Esophagus muscularis mucosa (tissue), 4 donors: ENCODE measurements around the gene NUPR2. TPM values are rescaled to one million over a fixed set of nuclear protein-coding genes. Genes with fewer than 3 reads are reported as not detected.
"Not testable (repeated sequence)": the region's sequence is repeated elsewhere in the genome, so short reads cannot be mapped to it uniquely, and the experiment has no call there.

ENCODE experiments used
- DNase-seq: peaks from one replicate; pipeline ENCODE4 v3.0.0-alpha.2; 2017; ENCODE audit errors: extremely low spot score
- H3K27ac ChIP-seq, 4 donors: fragments of 200-600 bp; sonication (generic); replicated peaks in 1 of 4; 1 replicate in 3 of 4; 2 replicates in 1 of 4; pipeline ENCODE4 v1.5.1; 2016 to 2019; ENCODE audit warnings: mild to moderate bottlenecking in 1 of 4
- H3K27me3 ChIP-seq, 4 donors: fragments of 200-600 bp; sonication (generic); one replicate each; pipeline versions ENCODE4 v1.5.1 to v1.6.0; 2016 to 2019
- H3K36me3 ChIP-seq, 4 donors: fragments of 200-600 bp; sonication (generic); one replicate each; pipeline ENCODE4 v1.5.1; 2016 to 2019
- H3K4me1 ChIP-seq, 4 donors: fragments of 200-600 bp; sonication (generic); one replicate each; pipeline ENCODE4 v1.5.1; 2016 to 2019
- H3K4me3 ChIP-seq, 4 donors: fragments of 200-600 bp; sonication (generic); 1 replicate in 2 of 4; 2 replicates in 2 of 4; pipeline ENCODE4 v1.5.1; 2016 to 2019; ENCODE audit warnings: mild to moderate bottlenecking in 4 of 4, moderate library complexity in 1 of 4
- H3K9me3 ChIP-seq, 4 donors: fragments of 200-600 bp; sonication (generic); 1 replicate in 3 of 4; 2 replicates in 1 of 4; pipeline ENCODE4 v1.5.1; 2016 to 2019
- EP300 ChIP-seq: sonication (generic); formaldehyde crosslinking; IDR thresholded peaks from one replicate; pipeline ENCODE4 v1.6.1; 2017; ENCODE audit warnings: antibody characterized with exemption
- POLR2A ChIP-seq: fragments of 450-650 bp; IDR thresholded peaks from one replicate; pipeline ENCODE4 v1.6.1; 2017; ENCODE audit warnings: antibody characterized with exemption, moderate library complexity, mild to moderate bottlenecking, low read depth
- POLR2AphosphoS5 ChIP-seq, 2 donors: sonication (generic); formaldehyde crosslinking; IDR thresholded peaks; one replicate each; pipeline ENCODE4 v1.6.1; 2017; ENCODE audit warnings: antibody characterized with exemption in 2 of 2
- WGBS: methylation state at CpG from one replicate; pipeline ENCODE4 v1.1.5; 2018; 5-methylcytosine and 5-hydroxymethylcytosine counted together
- intact Hi-C: fragments of 100-400 bp; cut with DNase I; formaldehyde crosslinking; loops from one replicate; pipeline ENCODE4 v1.15.1; 2023
- total RNA-seq, 4 donors: library from RNA; depleted of rRNA; stranded (reverse); fragments of >200 nt; gene quantifications; one replicate each; pipeline versions ENCODE4 v1.1.0 to v1.2.1, GENCODE V29; 2016
- TF ChIP-seq, protein P1 (sequence below), 3 experiments: fragments of 200-600 bp in 2 of 3; fragments of 450-650 bp in 1 of 3; sonication (generic) in 2 of 3; IDR thresholded peaks; one replicate each; pipeline ENCODE4 v1.5.1; 2017 to 2019; ENCODE audit warnings: antibody characterized with exemption in 3 of 3, mild to moderate bottlenecking in 2 of 3, moderate library complexity in 1 of 3

NUPR2 gene
- total RNA-seq, 4 donors from 2014 or later: not detected

DNA sequence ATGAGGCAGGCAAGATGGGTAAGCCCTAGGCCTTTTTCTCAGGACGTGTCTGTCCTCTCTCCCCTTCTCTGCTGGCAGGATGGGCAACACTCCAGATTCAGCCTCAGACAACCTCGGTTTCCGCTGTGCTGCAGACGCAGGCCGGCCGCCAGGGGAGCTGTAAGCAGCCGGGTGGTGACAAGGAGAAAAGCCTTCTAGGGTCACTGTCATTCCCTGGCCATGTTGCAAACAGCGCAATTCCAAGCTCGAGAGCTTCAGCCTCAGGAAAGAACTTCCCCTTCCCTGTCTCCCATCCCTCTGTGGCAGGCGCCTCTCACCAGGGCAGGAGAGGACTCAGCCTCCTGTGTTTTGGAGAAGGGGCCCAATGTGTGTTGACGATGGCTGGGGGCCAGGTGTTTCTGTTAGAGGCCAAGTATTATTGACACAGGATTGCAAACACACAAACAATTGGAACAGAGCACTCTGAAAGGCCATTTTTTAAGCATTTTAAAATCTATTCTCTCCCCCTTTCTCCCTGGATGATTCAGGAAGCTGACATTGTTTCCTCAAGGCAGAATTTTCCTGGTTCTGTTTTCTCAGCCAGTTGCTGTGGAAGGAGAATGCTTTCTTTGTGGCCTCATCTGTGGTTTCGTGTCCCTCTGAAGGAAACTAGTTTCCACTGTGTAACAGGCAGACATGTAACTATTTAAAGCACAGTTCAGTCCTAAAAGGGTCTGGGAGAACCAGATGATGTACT is 36.6 kb downstream of the NUPR2 start:
- peaks cover 36 to 43% (median 40%) of the 10 kb centered on the region in 4 donors for H3K4me1 ChIP-seq
- 19% methylated on average over 3 of the region's 12 CpGs for WGBS
- TF ChIP-seq POLR2A (no peak), POLR2AphosphoS5 (IDR thresholded peaks at IDR 0.05) (peak; percentile 46 to 71), EP300 (no peak)
- TF ChIP-seq, protein P1, sequence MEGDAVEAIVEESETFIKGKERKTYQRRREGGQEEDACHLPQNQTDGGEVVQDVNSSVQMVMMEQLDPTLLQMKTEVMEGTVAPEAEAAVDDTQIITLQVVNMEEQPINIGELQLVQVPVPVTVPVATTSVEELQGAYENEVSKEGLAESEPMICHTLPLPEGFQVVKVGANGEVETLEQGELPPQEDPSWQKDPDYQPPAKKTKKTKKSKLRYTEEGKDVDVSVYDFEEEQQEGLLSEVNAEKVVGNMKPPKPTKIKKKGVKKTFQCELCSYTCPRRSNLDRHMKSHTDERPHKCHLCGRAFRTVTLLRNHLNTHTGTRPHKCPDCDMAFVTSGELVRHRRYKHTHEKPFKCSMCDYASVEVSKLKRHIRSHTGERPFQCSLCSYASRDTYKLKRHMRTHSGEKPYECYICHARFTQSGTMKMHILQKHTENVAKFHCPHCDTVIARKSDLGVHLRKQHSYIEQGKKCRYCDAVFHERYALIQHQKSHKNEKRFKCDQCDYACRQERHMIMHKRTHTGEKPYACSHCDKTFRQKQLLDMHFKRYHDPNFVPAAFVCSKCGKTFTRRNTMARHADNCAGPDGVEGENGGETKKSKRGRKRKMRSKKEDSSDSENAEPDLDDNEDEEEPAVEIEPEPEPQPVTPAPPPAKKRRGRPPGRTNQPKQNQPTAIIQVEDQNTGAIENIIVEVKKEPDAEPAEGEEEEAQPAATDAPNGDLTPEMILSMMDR (IDR thresholded peaks at IDR 0.05): peak; percentile 51 to 84 (median 54)
- intact Hi-C loops: loop anchor here (10.0 kb wide), 1 partner anchor 195 kb away; the partner anchor contains the start of gene ZNF713
- peak; percentile 93 for DNase-seq
- H3K4me3 ChIP-seq: no peak overlapping the region
- peaks cover 12 to 49% (median 31%) of the 10 kb centered on the region in 4 donors for H3K36me3 ChIP-seq
- no peaks in the 10 kb centered on the region for H3K27me3 ChIP-seq
- no peaks in the 10 kb centered on the region for H3K9me3 ChIP-seq
- H3K27ac ChIP-seq: peak overlapping the region; percentile 58 to 75 (median 68)

DNA sequence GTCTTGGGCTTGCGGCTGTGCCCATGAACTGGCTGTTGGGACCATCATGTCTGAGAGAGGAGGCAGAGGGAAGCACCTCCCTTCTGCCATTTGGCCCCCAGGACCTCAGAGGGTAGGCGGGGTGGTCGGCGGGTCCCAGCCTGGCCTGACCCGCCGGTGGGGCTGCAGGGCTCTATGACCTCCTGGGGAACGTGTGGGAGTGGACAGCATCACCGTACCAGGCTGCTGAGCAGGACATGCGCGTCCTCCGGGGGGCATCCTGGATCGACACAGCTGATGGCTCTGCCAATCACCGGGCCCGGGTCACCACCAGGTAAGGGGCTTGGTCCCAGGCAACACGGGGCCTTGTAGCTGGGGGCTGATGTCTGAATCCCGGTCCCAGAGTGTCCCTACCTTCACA is 38.0 kb downstream of the NUPR2 start:
- Histone ChIP-seq H3K4me1 (peaks cover 30 to 41% (median 36%) of the 10 kb centered on the region in 4 donors), H3K9me3 (no peaks in the 10 kb centered on the region), H3K27ac (peak overlapping the region in 2 of 4 donors; percentile 46 to 74), H3K27me3 (no peaks in the 10 kb centered on the region), H3K4me3 (no peak overlapping the region), H3K36me3 (peaks cover 12 to 51% (median 30%) of the 10 kb centered on the region in 4 donors)
- DNase-seq: no peak
- intact Hi-C loops: loop anchor here (10.0 kb wide), 1 partner anchor 193 kb away; the partner anchor contains the start of gene ZNF713
- WGBS: 100% methylated on average over 1 of the region's 16 CpGs
- TF ChIP-seq POLR2A (no peak), POLR2AphosphoS5 (IDR thresholded peaks at IDR 0.05) (no peak), EP300 (no peak)
- TF ChIP-seq, protein P1 (IDR thresholded peaks at IDR 0.05): no peak

DNA sequence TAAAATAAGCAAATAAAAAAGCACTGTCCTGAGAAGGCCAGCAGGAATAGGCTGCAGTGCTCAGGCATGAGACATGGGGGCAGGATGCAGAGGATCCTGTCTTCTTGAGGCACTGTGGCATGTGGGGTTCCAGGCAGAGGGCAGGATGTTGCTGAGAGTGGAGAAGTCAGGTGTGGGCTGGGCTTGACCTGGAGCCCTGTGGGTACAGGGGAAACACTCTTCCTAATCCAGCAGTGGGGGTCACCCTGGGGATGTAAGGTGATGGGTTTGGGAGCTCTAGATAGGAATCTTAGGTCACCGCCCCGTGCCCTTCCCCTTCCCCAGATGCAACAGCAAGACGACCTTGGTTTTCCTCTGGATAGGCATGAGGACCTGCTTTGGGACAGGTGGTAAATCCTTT is 38.5 kb downstream of the NUPR2 start:
- Histone ChIP-seq H3K4me1 (peaks cover 28 to 36% (median 31%) of the 10 kb centered on the region in 4 donors), H3K36me3 (peaks cover 12 to 56% (median 34%) of the 10 kb centered on the region in 4 donors), H3K27ac (peak overlapping the region in 1 of 4 donors; percentile 46), H3K9me3 (no peaks in the 10 kb centered on the region), H3K4me3 (no peak overlapping the region), H3K27me3 (no peaks in the 10 kb centered on the region)
- 92% methylated on average over 3 of the region's 3 CpGs for WGBS
- no peak for TF ChIP-seq EP300
- no peak for TF ChIP-seq POLR2A
- TF ChIP-seq, protein P1 (IDR thresholded peaks at IDR 0.05): no peak
- TF ChIP-seq POLR2AphosphoS5 (IDR thresholded peaks at IDR 0.05): no peak
- DNase-seq: no peak
- intact Hi-C loops: loop anchor here (10.0 kb wide), 1 partner anchor 193 kb away; the partner anchor contains the start of gene ZNF713

DNA sequence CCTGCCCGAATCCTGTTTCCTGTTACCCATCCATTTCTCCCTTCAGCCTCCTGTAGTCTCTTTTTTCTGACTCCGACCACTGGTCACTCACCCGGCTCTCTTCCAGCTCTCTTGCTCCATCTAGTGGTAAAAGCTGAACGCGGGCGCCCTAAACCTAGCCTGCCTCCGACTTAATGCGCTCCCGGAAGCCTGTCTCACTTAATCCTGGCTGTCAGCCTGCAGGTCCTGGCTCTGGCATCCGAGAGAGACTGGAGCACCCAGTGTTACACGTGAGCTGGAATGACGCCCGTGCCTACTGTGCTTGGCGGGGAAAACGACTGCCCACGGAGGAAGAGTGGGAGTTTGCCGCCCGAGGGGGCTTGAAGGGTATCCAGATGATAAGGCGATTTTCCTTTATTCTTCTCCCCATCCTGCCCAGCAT is 41.8 kb downstream of the NUPR2 start:
- peak overlapping the region in 3 of 4 donors; percentile 20 to 67 (median 45) for H3K27ac ChIP-seq

DNA sequence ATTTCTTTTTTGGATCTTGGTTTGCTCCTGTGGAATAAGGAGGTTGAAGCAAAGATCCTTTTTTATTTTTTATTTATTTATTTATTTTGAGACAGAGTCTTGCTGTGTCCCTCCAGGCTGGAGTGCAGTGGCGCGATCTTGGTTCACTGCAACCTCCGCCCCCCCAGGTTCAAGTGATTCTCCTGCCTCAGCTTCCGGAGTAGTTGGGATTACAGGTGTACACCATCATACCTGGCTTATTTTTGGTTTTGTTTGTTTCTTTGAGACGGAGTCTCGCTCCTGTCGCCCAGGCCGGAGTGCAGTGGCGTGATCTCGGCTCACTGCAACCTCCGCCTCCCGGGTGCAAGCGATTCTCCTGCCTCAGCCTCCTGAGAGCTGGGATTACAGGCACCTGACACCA is 49.8 kb downstream of the NUPR2 start:
- intact Hi-C loops, H3K27ac ChIP-seq: not testable (repeated sequence)

More for the DNA sequence above, 41.8 kb downstream of the NUPR2 start:
- Histone ChIP-seq H3K36me3 (peaks cover 14 to 71% (median 51%) of the 10 kb centered on the region in 4 donors), H3K4me1 (peaks cover 13 to 18% (median 16%) of the 10 kb centered on the region in 4 donors), H3K27me3 (no peaks in the 10 kb centered on the region), H3K4me3 (no peak overlapping the region), H3K9me3 (no peaks in the 10 kb centered on the region)
- peak; percentile 39 to 69 for TF ChIP-seq POLR2AphosphoS5 (IDR thresholded peaks at IDR 0.05)
- TF ChIP-seq POLR2A: no peak
- TF ChIP-seq EP300: no peak
- TF ChIP-seq, protein P1 (IDR thresholded peaks at IDR 0.05): peak; percentile 89 to 98 (median 92)
- peak; percentile 96 for DNase-seq
- intact Hi-C loops: loop anchor here (2.0 to 10.0 kb wide), 2 partner anchors 70 to 190 kb away; partner anchors contain the start of gene ZNF713
- WGBS: 16% methylated on average over 19 of the region's 19 CpGs

More for the DNA sequence above, 49.8 kb downstream of the NUPR2 start:
- DNase-seq, H3K27me3 ChIP-seq, H3K9me3 ChIP-seq, H3K4me3 ChIP-seq: not testable (repeated sequence)
- WGBS: 97% methylated on average over 13 of the region's 13 CpGs
- H3K4me1 ChIP-seq: peaks cover 12 to 18% (median 15%) of the 10 kb centered on the region in 4 donors
- H3K36me3 ChIP-seq: peaks cover 17 to 54% (median 51%) of the 10 kb centered on the region in 4 donors
